Aorta (tissue), 5 donors: ENCODE results near the gene MR1. TPM values are rescaled to one million over a fixed set of nuclear protein-coding genes. Genes with fewer than 3 reads are reported as not detected.

ENCODE experiments used
- ATAC-seq: fragments of 200-7000 bp; cut with Tn5 transposase; one replicate; pipeline ENCODE4 v1.9.1; 2022; ENCODE audit warnings: moderate library complexity; ENCODE audit not compliant: low FRiP score
- DNase-seq, 2 donors: peaks; one replicate each; pipeline ENCODE4 v3.0.0-alpha.2; 2020
- H3K27ac ChIP-seq, 2 donors: one replicate each; pipeline ENCODE4 v1.5.1; 2013; ENCODE audit warnings: low read length in 2 of 2, mild to moderate bottlenecking in 2 of 2, moderate library complexity in 2 of 2, control low read depth in 1 of 2, inconsistent platforms in 1 of 2, low read depth in 1 of 2
- H3K27me3 ChIP-seq, 2 donors: one replicate each; pipeline ENCODE4 v1.6.1; 2013; ENCODE audit warnings: control low read depth in 1 of 2, low read length in 1 of 2, mild to moderate bottlenecking in 1 of 2, moderate library complexity in 1 of 2; ENCODE audit not compliant: insufficient read depth in 2 of 2, control insufficient read depth in 1 of 2
- H3K36me3 ChIP-seq, 2 donors: one replicate each; pipeline ENCODE4 v1.6.1; 2013; ENCODE audit warnings: control low read depth in 1 of 2, low read length in 1 of 2, mild to moderate bottlenecking in 1 of 2; ENCODE audit not compliant: insufficient read depth in 2 of 2, control insufficient read depth in 1 of 2
- H3K4me1 ChIP-seq, 2 donors: one replicate each; pipeline ENCODE4 v1.6.1; 2013; ENCODE audit warnings: low read length in 2 of 2, control low read depth in 1 of 2, mild to moderate bottlenecking in 1 of 2, moderate library complexity in 1 of 2; ENCODE audit not compliant: insufficient read depth in 2 of 2, control insufficient read depth in 1 of 2
- H3K4me3 ChIP-seq, 2 donors: one replicate each; pipeline ENCODE4 v1.5.1; 2013; ENCODE audit warnings: low read length in 2 of 2, control low read depth in 1 of 2, mild to moderate bottlenecking in 1 of 2
- H3K9me3 ChIP-seq: one replicate; pipeline ENCODE4 v1.6.1; 2013; ENCODE audit warnings: mild to moderate bottlenecking, low read length; ENCODE audit not compliant: control insufficient read depth
- WGBS, 2 donors: extraction: QIAGEN DNeasy Blood & Tissue Kit; methylation state at CpG; one replicate each; pipeline ENCODE4 v1.1.7; 2013; 5-methylcytosine and 5-hydroxymethylcytosine counted together
- intact Hi-C, 2 donors: fragments of 100-400 bp; cut with DNase I; formaldehyde crosslinking; loops; one replicate each; pipeline versions ENCODE4 v1.14.2 to v1.15.0; 2022
- long read RNA-seq, 2 donors: library from polyadenylated mRNA; unstranded; transcript quantifications; one replicate each; pipeline ENCODE4 v2.0.0, GENCODE V29; 2020 to 2021
- polyA plus RNA-seq, 2 donors: library from polyadenylated mRNA; stranded (reverse); fragments of 200-250 nt; gene quantifications; one replicate each; pipeline ENCODE4 v1.2.3, GENCODE V29; 2013
- total RNA-seq, 2 donors: library from RNA; stranded (reverse); fragmentation: NEBNext Ultra II Directional; extraction: Animal tissue kit (Norgen Biotek cat#: 25700); gene quantifications; one replicate each; pipeline ENCODE4 v1.2.1, GENCODE V29; 2021
- donor health status: healthy with polysubstance abuse.
- donor health status: Bipolar disorder and iron deficiency.
- donor health status: DM: no; HTN: no; CAD: no.
- donor health status: DM: no; HTN: no; CAD: no.
- donor health status: DM: yes; HTN: yes; CAD: no.

MR1 gene
- total RNA-seq (10 to 100 TPM; 22.0 to 23.9 TPM), polyA plus RNA-seq (10 to 100 TPM in 1 of 2 donors, 1 to 10 TPM in 1; 3.8 to 14.8 TPM)
- long read RNA-seq, donor 1, full-length matches to known transcripts, result 20 of 33 reads
- long read RNA-seq, donor 1, partial matches to known transcripts, result 2 of 33 reads
- long read RNA-seq, donor 1, other reads (novel, unspliced or antisense), result 11 of 33 reads
- long read RNA-seq, donor 2, full-length matches to known transcripts, result 9 of 14 reads
- long read RNA-seq, donor 2, partial matches to known transcripts, result 0 of 14 reads
- long read RNA-seq, donor 2, other reads (novel, unspliced or antisense), result 5 of 14 reads

DNA sequence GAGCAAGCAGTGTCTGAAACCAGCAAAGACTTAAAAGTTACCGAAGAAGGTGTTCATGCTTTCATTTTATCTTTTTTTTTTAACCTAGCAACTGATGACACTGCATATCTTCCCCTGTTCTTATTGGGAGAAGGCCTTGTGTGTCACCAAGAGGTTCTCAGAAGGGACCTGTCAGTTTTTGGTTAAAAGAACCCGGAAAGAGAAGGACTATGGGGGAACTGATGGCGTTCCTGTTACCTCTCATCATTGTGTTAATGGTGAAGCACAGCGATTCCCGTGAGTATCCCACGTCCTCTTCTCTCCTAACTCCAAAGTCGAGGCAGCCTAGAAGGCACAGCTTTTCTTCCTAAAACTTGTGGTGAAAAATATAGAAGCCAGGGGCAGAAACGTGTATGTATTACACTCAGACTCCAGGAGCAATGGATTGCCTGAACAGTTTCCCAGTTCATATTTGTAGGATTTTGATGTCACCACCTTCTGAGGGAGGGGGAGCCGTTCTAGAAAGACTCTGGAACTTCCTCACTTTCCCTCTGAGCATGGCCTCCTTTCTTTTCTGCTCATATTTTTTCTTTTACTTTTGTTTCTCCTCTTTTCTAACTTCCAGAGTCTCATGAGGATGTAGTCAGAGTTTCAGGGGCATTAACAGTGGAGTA lies at the start of gene MR1:
TSS of gene MR1 (plus strand) at position 185 of the 653 bp plus-strand sequence. CDS start at position 210, 25 bp downstream.
- DNase-seq (no peak), ATAC-seq (peak; percentile 96)
- H3K36me3 ChIP-seq, result no peaks in the 10 kb centered on the region
- intact Hi-C loops, result loop anchor here in 1 of 2 donors (1.0 to 10.0 kb wide), 2 partner anchors 12 to 51 kb away; partner anchors contain the start of genes IER5 and STX6
- H3K4me1 ChIP-seq, result peaks cover 6 to 7% of the 10 kb centered on the region in 2 donors
- no peaks in the 10 kb centered on the region for H3K27me3 ChIP-seq
- peak within 1 kb of the TSS; percentile 99 to 100 for H3K27ac ChIP-seq
- WGBS, 2 donors, result 0 to 1% methylated on average over 9 of the region's 9 CpGs
- peak within 1 kb of the TSS; percentile 72 to 74 for H3K4me3 ChIP-seq
- H3K9me3 ChIP-seq, result no peaks in the 10 kb centered on the region

DNA sequence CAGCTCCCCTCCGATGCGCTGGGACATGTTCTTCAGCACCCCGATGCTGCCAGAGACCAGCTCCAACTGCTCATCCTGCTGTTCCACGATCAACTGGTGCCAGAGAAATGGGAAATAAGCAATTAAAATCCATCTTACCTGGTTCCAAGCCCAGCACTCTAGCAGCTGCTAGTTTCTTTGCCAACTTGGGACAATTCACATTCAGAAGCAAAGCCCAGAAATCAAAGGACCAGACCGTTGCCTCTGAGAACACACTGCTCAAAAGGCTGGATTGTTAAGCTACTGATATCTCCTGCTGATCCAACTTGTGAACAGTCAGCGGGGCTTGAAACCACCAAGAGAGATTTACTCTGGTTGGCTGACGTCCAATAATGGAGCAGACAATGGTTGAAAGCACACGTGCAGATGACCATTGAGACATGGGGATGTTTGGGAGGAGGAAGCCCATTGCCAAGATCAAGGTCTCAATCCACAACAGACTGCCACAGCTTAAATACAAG lies 45.5 kb upstream of the MR1 start:
- Histone ChIP-seq H3K36me3 (peaks cover 6 to 8% of the 10 kb centered on the region in 2 donors), H3K27ac (no peak overlapping the region), H3K4me1 (no peaks in the 10 kb centered on the region), H3K9me3 (no peaks in the 10 kb centered on the region), H3K27me3 (no peaks in the 10 kb centered on the region), H3K4me3 (no peak overlapping the region)
- ATAC-seq (no peak), DNase-seq (no peak)
- intact Hi-C loops, result no loop called here
- 83 to 84% methylated on average over 8 of the region's 8 CpGs for WGBS, 2 donors

DNA sequence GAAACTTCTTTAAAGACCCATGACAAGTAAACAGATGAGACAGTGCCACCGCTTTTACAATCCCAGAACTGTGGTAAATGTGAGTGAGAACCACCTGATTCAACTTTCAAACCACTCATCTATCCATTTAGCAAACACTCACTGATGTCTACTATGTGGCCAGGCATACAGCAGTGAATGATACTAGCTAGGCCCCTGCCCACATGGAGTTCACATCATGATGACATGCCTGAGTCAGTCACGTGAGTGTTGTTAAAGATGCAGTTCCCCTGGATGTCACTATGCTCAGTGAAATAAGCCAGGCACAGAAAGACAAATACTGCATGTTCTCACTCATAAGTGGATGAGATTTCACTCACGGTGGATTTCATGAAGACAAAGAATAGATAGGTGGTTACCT lies 39.5 kb upstream of the MR1 start:
- no peak overlapping the region for H3K4me3 ChIP-seq
- no peak overlapping the region for H3K27ac ChIP-seq
- ATAC-seq (no peak), DNase-seq (no peak)
- peaks cover 2 to 4% of the 10 kb centered on the region in 2 donors for H3K4me1 ChIP-seq
- no peaks in the 10 kb centered on the region for H3K27me3 ChIP-seq
- no peaks in the 10 kb centered on the region for H3K9me3 ChIP-seq
- peaks cover 0 to 4% of the 10 kb centered on the region in 2 donors for H3K36me3 ChIP-seq
- WGBS, 2 donors, result 75 to 79% methylated on average over 3 of the region's 3 CpGs
- intact Hi-C loops, result no loop called here

DNA sequence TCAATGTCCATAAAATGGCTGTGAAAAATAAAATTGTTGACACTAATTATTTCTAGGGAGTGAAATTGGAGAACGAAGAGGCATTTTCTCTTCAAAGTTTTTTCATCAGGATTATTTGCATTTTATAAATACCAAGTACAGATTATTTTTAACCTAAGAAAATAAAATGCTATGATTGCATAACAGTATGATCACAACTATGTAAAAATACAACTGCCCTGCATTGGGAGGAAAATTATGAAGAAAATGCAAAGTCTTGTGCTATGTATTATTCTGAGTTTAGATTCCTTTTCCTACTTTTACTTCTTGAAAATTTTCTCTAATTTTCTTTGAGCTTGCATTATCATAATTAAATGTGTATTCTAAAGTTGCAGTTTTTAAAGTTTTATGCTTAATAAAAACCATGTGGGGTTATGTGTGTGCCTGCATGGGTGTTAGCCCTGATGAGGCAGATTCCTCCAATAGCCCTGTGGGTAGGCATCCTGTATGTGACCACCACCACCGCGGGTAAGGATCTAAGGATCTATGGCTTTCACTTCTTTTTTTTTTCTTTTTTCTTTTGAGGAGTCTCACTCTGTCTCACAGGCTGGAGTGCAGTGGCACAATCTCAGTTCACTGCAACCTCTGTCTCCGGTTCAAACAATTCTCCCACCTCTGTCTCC lies 35.8 kb upstream of the MR1 start:
- Histone ChIP-seq H3K9me3 (no peaks in the 10 kb centered on the region), H3K4me3 (no peak overlapping the region), H3K4me1 (peaks cover 2 to 4% of the 10 kb centered on the region in 2 donors), H3K36me3 (peaks cover 0 to 2% of the 10 kb centered on the region in 2 donors), H3K27ac (peak overlapping the region in 1 of 2 donors; percentile 82), H3K27me3 (no peaks in the 10 kb centered on the region)
- DNase-seq (no peak), ATAC-seq (no peak)
- WGBS, 2 donors, result 65% methylated on average over 4 of the region's 4 CpGs
- intact Hi-C loops, result no loop called here

DNA sequence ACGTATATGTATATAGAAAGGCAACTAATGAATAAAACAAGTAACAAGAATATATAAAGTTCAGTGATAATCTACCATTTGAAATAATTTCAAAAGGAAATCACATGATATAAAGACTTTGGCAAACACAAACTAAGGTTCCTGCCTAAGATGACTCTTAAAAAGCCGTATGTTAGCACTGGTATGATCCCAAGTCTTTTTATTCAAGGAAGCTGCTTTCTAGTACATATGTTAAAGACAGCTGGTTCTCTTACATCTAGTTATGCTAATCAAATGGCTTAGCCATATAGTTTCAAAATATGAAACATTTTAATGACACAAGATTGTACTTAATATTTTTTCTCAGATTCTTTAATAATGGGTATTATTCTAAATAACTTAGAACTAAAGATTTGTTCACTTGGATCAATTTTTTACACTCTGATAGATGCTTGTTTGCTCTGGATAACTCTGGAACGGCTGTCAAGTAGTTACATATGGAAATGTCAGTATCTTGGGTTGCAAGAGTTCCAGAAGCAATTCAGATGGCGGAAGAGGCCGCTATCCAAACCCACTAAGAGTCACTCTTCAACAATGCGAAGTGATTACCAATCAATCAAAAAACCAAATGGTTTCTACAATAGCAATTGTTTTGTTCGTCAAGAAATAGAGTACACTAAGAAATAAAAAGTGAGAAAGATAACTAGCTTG lies 32.5 kb upstream of the MR1 start:
- H3K36me3 ChIP-seq, result peaks cover 0 to 5% of the 10 kb centered on the region in 2 donors
- H3K27ac ChIP-seq, result no peak overlapping the region
- H3K27me3 ChIP-seq, result no peaks in the 10 kb centered on the region
- H3K4me3 ChIP-seq, result no peak overlapping the region
- intact Hi-C loops, result no loop called here
- 93% methylated on average over 7 of the region's 7 CpGs for WGBS, 2 donors
- H3K4me1 ChIP-seq, result peaks cover 2 to 4% of the 10 kb centered on the region in 2 donors
- no peaks in the 10 kb centered on the region for H3K9me3 ChIP-seq
- ATAC-seq (no peak), DNase-seq (no peak)

DNA sequence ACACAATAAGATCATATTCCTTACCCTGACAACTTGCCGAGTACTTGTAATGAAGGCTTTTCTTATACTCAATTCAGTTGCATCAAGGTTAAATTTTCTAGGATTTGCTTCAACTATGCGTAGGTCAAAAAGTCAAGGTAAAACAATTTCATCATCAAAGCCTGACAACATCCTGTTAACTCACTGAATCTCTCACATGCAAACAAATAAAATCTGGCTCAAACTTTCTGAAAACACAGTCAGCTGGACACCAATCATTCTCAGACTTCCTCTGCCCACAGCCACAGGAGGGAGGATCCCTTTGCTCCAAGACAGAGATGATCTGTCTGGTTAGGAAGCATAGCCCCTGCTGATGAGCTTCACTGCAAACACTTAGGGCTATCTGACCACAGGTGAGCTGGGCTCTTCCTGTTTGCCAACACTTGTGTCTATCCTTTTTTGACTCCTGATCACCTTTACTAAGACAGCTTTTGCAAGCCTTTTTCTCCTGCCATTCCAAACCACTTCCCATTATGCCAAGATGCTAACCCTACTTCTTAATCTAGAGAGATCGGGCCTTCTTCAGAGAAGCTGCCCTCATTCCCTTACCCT lies 31.1 kb upstream of the MR1 start:
- no peak overlapping the region for H3K4me3 ChIP-seq
- ATAC-seq, result no peak
- DNase-seq, result no peak
- 94 to 99% methylated on average over 3 of the region's 3 CpGs for WGBS, 2 donors
- H3K27me3 ChIP-seq, result no peaks in the 10 kb centered on the region
- H3K36me3 ChIP-seq, result peaks cover 0 to 5% of the 10 kb centered on the region in 2 donors
- H3K4me1 ChIP-seq, result peaks cover 2 to 4% of the 10 kb centered on the region in 2 donors
- H3K27ac ChIP-seq, result no peak overlapping the region
- intact Hi-C loops, result no loop called here
- H3K9me3 ChIP-seq, result no peaks in the 10 kb centered on the region

DNA sequence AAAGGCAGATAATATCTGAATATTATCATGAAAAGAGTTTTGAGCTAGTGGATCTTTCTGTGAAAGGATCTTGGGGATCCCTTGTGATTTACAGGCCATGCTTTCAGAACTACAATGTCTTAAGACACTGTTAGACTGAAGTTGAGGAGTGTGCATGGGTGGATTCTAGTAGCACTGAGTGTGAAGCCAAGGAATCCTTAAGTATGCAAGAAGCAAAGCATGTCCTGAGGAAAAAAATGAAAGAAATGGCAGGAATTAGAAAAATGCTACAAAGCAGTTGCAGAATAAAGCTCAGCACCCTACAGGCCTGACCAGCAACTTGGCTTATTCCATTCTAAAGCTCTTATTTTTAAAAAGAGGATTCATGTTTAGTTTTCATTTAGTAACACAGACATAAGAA lies 23.0 kb upstream of the MR1 start:
- peak overlapping the region in 1 of 2 donors; percentile 25 for H3K27ac ChIP-seq
- H3K9me3 ChIP-seq, result no peaks in the 10 kb centered on the region
- H3K4me3 ChIP-seq, result no peak overlapping the region
- H3K4me1 ChIP-seq, result peaks cover 4 to 5% of the 10 kb centered on the region in 2 donors
- DNase-seq (no peak), ATAC-seq (no peak)
- intact Hi-C loops, result loop anchor here in 1 of 2 donors (10.0 kb wide), 1 partner anchor 56 kb away; no protein-coding TSS in a partner anchor
- H3K36me3 ChIP-seq, result no peaks in the 10 kb centered on the region
- H3K27me3 ChIP-seq, result no peaks in the 10 kb centered on the region
